Kidney (tissue), 14 donors: ENCODE results near the gene RGS6. TPM values are rescaled to one million over a fixed set of nuclear protein-coding genes. Genes with fewer than 3 reads are reported as not detected.

Source experiments
- DNase-seq, 5 donors: peaks; one replicate each; pipeline ENCODE4 v3.0.0-alpha.2; 2013 to 2020
- FAIRE-seq: peaks from 2 replicates; lab custom pipeline; 2012; peaks lifted over from hg19 to GRCh38; lab: Jason Lieb, UNC
- H3K27ac ChIP-seq, 2 donors: one replicate each; pipeline ENCODE4 v1.7.0; 2013; ENCODE audit warnings: low read depth in 2 of 2, low read length in 2 of 2, inconsistent platforms in 1 of 2
- H3K27me3 ChIP-seq: one replicate; pipeline ENCODE4 v1.7.1; 2013; ENCODE audit warnings: low read length, inconsistent platforms; ENCODE audit not compliant: control insufficient read depth, insufficient read depth
- H3K36me3 ChIP-seq, 3 donors: one replicate each; pipeline versions ENCODE4 v1.7.0 to v1.7.1; 2013; ENCODE audit warnings: low read length in 3 of 3, control low read depth in 1 of 3, inconsistent platforms in 1 of 3; ENCODE audit not compliant: insufficient read depth in 3 of 3, control insufficient read depth in 2 of 3
- H3K4me1 ChIP-seq, 3 donors: one replicate each; pipeline versions ENCODE4 v1.7.0 to v1.7.1; 2013; ENCODE audit warnings: low read length in 3 of 3, inconsistent platforms in 1 of 3, low read depth in 1 of 3; ENCODE audit not compliant: control insufficient read depth in 2 of 3, insufficient read depth in 2 of 3
- H3K4me3 ChIP-seq, 3 donors: one replicate each; pipeline versions ENCODE4 v1.7.0 to v1.8.1; 2013; ENCODE audit warnings: low read length in 3 of 3, control low read depth in 1 of 3, inconsistent platforms in 1 of 3
- H3K9ac ChIP-seq, 3 donors: one replicate each; pipeline versions ENCODE4 v1.7.0 to v1.7.1; 2013; ENCODE audit warnings: low read length in 3 of 3, control low read depth in 1 of 3, inconsistent platforms in 1 of 3
- H3K9me3 ChIP-seq, 3 donors: one replicate each; pipeline versions ENCODE4 v1.7.0 to v1.7.1; 2013; ENCODE audit warnings: low read length in 3 of 3, control low read depth in 1 of 3, inconsistent platforms in 1 of 3; ENCODE audit not compliant: control insufficient read depth in 2 of 3, insufficient read depth in 1 of 3
- intact Hi-C: fragments of 100-400 bp; cut with DNase I; formaldehyde crosslinking; loops from one replicate; pipeline ENCODE4 v1.11.1; 2022
- polyA plus RNA-seq: library from polyadenylated mRNA; stranded (reverse); fragments of 350-450 nt; fragmentation: Illumina TruSeq; extraction: RNeasy Lipid Tissue Mini Kit (QIAGEN cat#74804); gene quantifications from one replicate; pipeline ENCODE4 v1.2.3, GENCODE V29; 2014; ENCODE audit warnings: low read depth, low replicate concordance; ENCODE audit not compliant: insufficient read depth
- total RNA-seq: library from RNA; stranded (reverse); fragmentation: NEBNext Ultra II Directional; extraction: Animal tissue kit (Norgen Biotek cat#: 25700); gene quantifications from one replicate; pipeline ENCODE4 v1.2.1, GENCODE V29; 2021
- TF ChIP-seq, protein P1 (sequence below): IDR thresholded peaks from 3 replicates; pipeline ENCODE4 v1.5.1; 2012; ENCODE audit warnings: mild to moderate bottlenecking, moderate library complexity, borderline replicate concordance; ENCODE audit not compliant: insufficient read depth; ENCODE audit errors: extremely low read depth
- donor health status: control.
- donor health status: control.
- donor health status: control.
- donor health status: control.
- donor health status: control.
- donor health status: DM: yes; HTN: yes; CAD: no.
- donor health status: Normal renal cell carcinoma (clear cell type).

The RGS6 gene
- total and polyA plus RNA-seq, 2 donors from 2014 or later, result 1.1 to 1.4 TPM

DNA sequence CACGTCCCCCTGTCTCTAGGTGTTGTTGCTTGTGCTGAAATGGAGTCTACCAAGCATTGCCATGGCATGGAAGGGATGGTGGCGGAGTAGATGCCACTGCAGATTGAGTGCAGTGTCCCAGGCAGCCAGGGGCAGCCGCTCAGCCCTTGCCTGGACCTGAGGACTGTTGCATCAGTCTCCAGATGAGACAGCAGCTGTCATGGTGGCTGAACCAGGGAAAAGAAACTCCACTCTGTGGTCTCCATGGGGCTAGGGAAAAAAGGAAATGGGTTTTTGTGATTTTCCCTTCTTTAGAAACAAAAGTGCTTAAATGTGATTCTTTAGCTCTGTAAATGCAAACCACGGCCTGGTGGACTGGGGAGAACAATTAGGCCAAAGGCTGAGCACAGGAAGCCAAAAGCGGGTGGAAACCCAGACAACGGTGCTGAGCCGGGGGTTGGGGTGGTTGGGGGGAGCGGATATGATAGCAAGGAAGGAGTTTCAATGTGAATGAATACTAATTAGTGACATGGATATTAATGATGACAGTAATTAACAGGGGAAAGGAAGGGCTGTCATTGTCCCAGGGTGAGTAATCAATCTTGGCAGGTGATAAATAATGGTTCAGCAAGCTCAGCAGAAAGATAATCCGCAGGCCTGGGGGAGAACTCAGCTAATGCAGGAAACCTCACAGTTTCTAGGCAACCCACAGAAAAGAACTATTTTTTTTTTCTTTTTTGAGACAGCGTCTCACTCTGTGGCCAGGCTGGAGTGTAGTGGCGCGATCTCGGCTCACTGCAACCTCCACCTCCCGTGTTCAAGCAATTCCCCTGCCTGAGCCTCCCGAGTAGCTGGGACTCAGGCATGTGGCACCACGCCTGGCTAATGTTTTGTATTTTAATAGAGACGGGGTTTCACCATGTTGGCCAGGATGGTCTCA, 519.1 kb downstream of the RGS6 start:
- H3K4me3 ChIP-seq, result no peak overlapping the region
- TF ChIP-seq, protein P1, sequence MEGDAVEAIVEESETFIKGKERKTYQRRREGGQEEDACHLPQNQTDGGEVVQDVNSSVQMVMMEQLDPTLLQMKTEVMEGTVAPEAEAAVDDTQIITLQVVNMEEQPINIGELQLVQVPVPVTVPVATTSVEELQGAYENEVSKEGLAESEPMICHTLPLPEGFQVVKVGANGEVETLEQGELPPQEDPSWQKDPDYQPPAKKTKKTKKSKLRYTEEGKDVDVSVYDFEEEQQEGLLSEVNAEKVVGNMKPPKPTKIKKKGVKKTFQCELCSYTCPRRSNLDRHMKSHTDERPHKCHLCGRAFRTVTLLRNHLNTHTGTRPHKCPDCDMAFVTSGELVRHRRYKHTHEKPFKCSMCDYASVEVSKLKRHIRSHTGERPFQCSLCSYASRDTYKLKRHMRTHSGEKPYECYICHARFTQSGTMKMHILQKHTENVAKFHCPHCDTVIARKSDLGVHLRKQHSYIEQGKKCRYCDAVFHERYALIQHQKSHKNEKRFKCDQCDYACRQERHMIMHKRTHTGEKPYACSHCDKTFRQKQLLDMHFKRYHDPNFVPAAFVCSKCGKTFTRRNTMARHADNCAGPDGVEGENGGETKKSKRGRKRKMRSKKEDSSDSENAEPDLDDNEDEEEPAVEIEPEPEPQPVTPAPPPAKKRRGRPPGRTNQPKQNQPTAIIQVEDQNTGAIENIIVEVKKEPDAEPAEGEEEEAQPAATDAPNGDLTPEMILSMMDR, result no peak
- FAIRE-seq, result no peak
- peak in 4 of 5 donors; percentile 54 to 78 (median 67) for DNase-seq
- H3K27me3 ChIP-seq, result no peaks in the 10 kb centered on the region
- H3K9ac ChIP-seq, result no peak overlapping the region
- no peaks in the 10 kb centered on the region for H3K36me3 ChIP-seq
- H3K4me1 ChIP-seq, result peaks cover 3 to 5% (median 4%) of the 10 kb centered on the region in 3 donors
- no peaks in the 10 kb centered on the region for H3K9me3 ChIP-seq
- intact Hi-C loops, result no loop called here
- no peak overlapping the region for H3K27ac ChIP-seq

DNA sequence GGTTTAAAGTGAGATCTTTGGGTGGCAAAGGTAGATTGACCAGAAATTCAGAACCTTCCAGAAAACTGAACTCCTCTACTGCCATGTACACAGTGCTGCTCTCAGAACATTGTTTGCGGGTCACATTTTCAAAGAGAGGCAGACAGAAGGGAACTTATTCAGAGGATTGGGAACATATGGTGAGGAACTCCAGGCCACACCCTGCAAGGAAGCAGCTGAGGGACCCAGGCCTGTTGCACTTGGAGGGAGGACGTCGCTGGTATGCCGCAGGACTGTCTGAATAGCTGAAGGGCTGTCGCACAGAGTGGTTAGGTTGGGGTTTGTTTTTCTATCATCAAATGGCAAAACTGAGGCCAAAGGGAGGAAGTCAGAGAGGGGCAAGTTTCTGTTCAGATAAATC, 520.5 kb downstream of the RGS6 start:
- DNase-seq (peak in 1 of 5 donors; percentile 25), FAIRE-seq (no peak)
- Histone ChIP-seq H3K4me3 (no peak overlapping the region), H3K27ac (no peak overlapping the region), H3K27me3 (no peaks in the 10 kb centered on the region), H3K36me3 (no peaks in the 10 kb centered on the region), H3K9me3 (no peaks in the 10 kb centered on the region), H3K4me1 (peaks cover 3 to 5% (median 4%) of the 10 kb centered on the region in 3 donors), H3K9ac (no peak overlapping the region)
- TF ChIP-seq, protein P1, result no peak
- intact Hi-C loops, result no loop called here

DNA sequence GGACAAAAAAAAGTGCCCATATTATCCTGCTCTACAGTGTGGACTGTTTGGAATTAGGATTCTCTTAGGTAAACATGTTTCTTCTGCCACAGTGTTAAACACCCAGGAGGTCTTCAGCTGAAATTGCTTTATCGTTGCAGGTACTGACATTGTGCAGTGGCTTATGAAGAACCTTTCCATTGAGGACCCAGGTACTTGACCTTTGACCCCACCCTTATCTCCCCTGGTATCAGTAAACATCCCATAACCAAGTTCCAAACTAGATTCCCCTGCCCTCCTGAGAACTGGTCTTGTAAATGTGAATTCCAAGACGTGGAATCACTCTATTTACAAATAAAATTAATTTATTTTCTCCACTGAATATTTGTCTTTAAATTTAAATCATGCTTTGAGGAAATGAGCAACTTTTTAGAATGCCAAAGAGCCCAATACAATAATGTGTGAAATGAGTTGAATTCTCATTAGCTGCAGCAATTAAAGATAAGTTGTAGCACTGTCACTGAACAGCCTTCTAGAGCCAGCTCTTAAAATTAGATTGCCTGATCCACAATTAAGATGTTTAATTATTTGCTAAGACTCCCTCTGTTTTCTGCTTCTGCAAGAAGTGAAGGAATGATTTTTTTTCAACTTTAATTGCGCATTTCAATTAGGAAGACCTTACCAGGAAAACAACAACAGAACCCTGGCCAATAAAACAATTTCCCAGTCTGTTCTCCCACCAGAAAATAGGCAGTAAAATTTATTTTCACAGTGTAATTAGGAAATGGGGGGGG, 522.3 kb downstream of the RGS6 start:
- TF ChIP-seq, protein P1, result no peak
- Histone ChIP-seq H3K27me3 (no peaks in the 10 kb centered on the region), H3K4me1 (peaks cover 3 to 5% (median 4%) of the 10 kb centered on the region in 3 donors), H3K36me3 (no peaks in the 10 kb centered on the region), H3K9ac (no peak overlapping the region), H3K4me3 (no peak overlapping the region), H3K27ac (no peak overlapping the region), H3K9me3 (no peaks in the 10 kb centered on the region)
- DNase-seq (no peak), FAIRE-seq (no peak)
- intact Hi-C loops, result no loop called here
